Measurements from ENCODE around the gene DAB1. TPM values are rescaled to one million over a fixed set of nuclear protein-coding genes. Genes with fewer than 3 reads are reported as not detected.
A peak's percentile ranks its signal among the peaks of the same experiment; 100 is the strongest.

Gene DAB1
- total RNA-seq, 1 donor from 2014 or later: 45.4 TPM

GRCh38 chr1:57316291-57316690, 107.6 kb downstream of the DAB1 start:
- DNase-seq: no peak

GRCh38 chr1:57312869-57313268, 111.0 kb downstream of the DAB1 start:
- peak; percentile 32 for DNase-seq

DNA sequence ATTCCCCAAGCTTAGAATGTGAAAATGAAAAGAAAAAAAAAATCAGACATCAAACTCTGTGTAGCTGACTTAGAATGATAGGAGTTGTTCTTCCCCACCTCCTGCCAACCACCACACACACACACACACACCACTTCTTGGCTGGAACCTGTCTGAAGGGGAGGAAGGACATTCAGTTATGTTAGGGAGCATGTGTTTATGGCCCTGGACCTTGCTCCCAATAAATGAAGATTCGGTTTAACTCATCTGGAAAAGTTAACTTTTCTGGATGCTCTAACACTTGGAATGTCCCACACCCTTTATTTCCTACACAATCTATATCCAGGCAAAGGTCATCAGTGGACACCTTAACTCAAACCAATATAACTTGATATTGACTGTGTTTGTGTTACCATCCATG, 112.4 kb downstream of the DAB1 start:
- DNase-seq: no peak

- no peak for DNase-seq
These were observed 112.9 kb downstream of the DAB1 start for GRCh38 chr1:57311006-57311405.

DNA sequence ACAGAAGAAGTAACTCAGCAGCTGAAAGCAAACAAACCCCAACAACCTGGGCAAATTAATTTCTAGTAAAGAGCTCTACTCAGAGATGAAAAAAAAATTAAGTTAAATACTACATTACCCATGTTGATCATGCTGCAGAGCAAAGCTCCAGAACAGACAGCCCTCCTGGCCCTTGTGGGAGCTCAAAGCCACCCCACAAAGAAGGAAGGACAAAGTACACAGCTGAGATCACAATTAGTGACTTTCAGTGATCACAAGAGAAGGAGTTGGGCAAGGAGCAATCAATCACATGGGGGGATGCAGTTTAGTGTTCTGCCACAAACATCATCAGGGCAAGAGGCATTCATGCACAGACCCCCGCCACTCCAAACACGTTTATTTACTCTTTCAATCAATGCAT, 114.2 kb downstream of the DAB1 start:
- DNase-seq: no peak

DNA sequence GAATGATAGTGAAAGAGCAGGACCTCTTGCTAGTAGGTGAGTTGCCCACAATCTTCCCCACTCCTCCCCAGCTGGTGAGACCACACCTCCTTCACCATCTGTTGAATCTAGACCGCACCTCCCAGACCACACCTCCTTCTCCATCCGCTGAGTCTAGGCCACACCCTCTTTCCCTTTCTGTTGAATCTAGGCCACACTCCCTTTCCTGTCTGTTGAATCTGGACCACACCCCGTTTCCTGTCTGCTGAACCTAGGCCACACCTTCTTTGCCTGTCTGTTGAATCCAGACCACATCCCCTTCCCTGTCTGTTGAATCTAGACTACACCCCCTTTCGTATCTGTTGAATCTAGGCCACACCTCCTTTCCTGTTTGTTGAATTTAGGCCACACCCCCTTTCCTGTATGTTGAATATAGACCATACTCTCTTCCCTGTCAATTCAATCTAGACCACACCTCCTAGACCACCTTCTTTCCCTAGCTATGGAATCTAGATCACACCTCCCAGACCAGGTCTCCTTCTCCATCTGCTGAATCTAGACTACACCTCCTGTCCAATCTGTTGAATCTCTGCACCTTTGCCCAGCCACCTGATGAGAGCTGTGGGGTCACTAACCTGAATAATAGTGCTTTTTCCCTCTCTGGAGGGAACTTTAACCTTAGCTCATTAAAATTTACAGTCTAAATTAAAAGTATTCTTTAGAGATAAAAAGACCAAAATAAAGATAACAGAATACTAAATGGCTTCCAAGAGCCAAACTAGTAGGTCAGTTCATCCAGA, 116.3 kb downstream of the DAB1 start:
- no peak for DNase-seq

- no peak for DNase-seq
These were observed 119.3 kb downstream of the DAB1 start for GRCh38 chr1:57304591-57304990.

DNA sequence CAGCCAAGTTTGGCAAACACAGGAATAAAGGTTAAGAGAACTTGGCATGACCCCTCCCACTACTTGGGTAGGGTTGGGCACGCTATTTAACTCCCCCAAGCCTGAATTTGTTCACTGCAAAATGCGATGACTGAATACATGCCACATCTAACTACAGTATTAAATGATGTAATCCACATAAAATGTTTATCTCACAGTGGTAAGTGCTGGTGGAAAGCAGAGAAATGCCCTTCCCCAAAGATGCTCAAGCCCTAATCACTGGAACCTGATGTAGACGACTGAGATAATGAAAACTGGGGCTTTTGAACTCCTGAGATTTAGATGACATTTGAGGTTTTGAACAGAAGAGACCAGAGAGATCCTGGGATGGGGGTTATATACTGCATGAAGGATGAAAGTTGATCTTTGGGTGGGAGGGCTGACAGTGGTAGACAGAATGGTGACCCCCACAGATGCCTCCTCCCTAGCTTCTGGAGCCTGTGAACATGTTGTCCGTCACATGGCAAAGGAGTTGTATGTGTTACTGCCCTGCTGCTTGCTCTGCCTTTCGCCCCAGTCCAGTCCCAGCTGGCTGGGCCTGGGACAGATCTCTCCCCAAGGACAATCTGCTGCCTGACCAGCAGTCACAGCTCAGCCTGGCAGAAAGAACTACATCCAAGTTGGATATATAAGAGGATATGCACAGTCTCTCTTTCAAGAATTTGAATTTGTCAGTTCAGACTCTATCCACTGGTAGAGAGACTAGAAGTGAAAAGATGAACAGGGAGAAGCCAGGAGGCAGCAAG, 120.9 kb downstream of the DAB1 start:
- no peak for DNase-seq

DNA sequence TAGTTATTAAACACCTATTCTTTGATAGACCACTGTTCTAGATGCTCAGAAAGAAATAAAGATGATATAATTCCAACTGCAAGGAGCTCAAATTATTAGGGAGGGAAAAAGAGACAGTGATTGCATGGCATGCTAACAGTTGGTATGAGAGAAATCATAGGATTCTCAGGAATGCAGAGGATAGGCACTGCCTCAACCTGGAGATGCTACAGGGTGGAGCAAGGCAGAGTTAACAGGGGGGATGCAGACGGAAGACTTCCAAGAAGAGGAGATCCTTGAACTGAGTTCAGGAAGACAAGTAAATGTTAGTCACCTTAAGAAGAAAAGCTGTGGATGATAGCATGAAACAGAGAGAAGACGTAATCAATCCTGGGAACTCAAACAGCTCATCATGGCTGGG, 123.7 kb downstream of the DAB1 start:
- DNase-seq: no peak

DNA sequence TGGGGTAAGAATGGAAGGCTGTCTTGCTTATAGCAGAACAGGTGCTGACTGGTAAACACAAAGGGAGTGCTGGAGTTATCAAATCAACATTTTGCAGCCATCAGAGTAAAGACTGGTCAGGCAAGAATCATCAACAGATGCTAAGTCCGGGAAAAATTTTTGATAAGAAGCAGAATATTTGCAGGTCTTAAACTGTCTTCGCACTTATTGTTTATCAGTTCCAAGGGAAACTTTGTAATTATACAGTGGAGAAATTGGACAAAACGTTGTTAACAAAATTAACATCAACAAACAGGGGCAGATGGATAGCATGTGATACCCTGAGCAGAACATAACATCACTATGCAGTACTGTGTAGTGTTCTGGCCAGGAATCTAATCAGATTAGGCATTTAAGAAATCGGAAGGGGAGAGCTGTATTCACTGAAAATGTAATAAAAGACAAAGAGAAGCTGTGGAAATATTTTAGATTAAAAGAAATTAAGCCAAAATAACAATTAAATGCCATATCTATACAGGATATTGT, 127.1 kb downstream of the DAB1 start:
- DNase-seq: no peak

DNA sequence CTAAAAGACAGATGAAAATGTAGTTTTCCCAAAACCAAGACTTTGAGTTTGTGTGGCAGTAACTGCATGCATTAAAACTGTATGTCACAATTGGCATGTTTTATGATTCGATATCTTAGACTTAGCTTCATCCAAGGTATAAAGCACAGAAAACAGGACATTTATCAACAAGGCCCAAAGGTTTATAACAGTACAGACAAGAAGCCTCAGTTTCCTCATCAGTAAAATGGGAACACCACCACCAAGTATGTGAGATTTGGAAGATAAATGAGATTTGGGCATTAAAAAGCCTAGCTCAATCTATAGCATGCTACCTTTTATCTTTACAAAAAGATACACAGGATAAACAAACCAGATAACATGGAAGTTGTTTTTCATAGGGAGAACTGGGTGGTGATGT, 128.5 kb downstream of the DAB1 start:
- no peak for DNase-seq

GRCh38 chr1:57294177-57294576, 129.7 kb downstream of the DAB1 start:
- DNase-seq: no peak

GRCh38 chr1:57293214-57293613, 130.6 kb downstream of the DAB1 start:
- no peak for DNase-seq

GRCh38 chr1:57289781-57290180, 134.1 kb downstream of the DAB1 start:
- no peak for DNase-seq

GRCh38 chr1:57285992-57286391, 137.9 kb downstream of the DAB1 start:
- DNase-seq: no peak

GRCh38 chr1:57282411-57282810, 141.4 kb downstream of the DAB1 start:
- no peak for DNase-seq

DNA sequence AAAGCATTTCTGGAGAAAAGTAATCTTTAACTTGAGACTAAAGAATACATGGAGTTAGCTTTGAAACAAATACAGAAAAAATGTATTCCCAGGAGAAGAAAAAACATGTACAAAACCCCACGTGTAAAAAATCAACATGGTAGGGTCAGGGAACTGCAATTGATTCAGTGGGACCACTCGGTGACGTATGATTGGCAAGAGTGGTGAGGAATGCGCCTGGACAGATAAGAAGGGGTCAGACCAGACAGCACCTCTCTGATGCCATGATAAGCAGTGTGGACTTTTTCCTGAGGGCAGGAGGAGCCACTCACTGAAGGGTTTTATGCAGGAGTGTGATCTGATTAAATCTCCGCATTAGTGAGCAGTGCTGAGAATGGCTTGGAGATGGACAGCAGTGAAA, 142.5 kb downstream of the DAB1 start:
- no peak for DNase-seq

DNA sequence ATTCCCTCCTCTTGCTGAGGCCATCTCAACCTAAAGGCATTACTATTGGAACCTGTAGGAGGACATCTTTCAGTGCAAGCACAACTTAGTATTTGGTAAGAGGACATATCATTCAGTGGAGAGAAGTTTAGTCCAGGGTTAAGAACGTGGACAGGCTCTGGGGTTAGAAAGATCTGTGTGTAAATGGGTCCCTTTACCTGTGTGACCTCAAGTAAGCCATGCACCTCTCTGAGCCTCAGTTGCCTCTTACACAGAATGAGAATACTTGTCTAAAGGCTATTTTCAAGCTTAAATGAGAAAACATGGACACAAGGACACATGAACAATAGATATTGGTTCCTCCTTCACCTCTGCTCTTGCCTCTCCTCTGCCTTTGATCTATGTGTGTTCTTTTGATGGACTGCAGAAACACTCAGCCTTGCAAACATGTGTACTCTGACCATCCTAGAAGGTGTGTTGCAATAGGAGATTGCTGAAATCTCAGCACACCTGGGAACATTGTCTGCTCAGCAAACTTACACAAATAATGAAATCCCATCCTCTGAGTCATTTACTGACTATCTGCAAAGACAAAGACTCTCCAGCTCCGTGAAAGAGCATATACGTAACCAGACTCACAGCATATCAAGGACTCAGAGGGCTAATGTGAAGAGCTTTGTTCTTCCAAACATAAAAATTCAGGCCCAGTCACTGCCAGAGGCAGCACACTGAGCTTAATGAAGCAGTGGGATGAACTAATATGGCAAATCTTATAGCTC, 143.8 kb downstream of the DAB1 start:
- no peak for DNase-seq

DNA sequence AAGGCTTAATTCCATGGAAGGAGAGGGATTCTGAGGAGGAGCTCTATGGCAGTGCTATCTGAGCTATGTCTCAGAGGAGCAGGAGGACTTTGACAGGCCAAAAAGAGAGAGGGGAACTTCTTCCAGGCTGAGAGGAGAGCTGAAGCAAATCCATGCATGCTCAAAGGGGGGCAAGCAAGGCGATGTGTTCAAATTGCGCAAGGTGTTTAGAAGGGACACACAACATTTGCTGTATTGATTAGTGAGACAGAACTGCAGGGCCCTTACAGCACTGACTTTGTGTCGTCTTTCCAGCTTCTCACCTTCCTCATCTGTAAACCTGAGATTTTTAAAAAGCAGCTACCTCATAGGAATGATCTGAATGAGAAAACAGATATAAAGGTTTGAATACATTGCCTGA, 145.3 kb downstream of the DAB1 start:
- DNase-seq: no peak

DNA sequence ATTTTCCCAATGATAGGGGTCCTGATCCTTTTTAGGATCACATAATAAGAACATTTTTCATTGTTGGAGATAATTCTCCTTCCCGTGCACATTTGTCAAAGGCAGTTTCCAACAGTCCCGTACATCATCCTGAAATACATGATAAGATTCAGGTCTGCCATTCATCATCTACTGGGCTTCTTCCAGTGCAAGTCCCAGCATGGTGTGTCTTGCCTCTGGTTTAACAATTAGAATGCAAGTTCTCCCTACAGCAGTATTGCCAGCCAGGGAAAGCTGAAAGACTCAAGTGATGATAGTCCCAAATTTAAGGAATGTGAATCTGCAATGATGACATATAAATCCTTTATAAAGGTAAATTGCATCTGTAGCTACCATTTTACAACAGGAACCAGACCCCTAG, 146.2 kb downstream of the DAB1 start:
- no peak for DNase-seq

DNA sequence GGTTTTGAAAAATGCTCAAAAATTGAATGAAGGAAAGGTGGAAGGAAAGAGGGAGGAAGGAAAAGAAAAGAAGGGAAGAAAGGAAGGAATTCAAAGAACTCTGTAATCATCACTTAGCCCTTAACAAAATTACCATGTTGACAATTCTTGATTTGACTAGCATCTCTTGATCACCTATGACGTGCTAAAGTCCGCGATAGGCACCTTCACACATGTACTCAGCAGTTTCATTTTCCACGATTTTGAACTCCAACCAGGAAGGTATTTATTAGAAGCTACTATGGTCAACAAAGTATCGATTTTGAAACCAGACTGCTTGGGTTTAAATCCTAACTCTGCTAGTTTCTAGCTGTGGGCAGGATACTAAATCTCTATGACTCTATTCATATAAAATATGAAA, 146.9 kb downstream of the DAB1 start:
- no peak for DNase-seq

DNA sequence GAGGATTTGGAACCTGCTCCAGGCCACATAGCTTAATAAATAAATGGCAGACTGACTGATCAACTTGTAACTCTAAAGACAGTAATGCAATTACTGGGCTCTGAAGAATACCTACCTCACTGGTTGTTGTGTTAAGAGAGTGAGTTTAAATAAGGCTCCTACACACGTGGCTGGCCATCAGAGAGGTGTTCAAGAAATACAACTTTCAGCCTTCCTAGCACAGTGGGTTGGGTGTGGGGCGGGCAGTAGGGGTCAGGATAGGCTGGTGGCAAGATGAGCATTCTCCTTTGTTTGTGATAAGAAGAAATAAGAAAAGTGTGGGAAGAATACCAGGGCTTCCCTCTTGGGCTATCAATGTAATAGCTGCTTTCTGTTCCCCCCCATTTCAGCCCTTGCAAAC, 151.3 kb downstream of the DAB1 start:
- DNase-seq: no peak

GRCh38 chr1:57272150-57272549, 151.7 kb downstream of the DAB1 start:
- DNase-seq: peak; percentile 49

All from occipital lobe (tissue), 2 donors.